Right lobe of liver (tissue), 6 donors: ENCODE data around the gene MAPK1. TPM values are rescaled to one million over a fixed set of nuclear protein-coding genes. Genes with fewer than 3 reads are reported as not detected.
"Not testable (repeated sequence)": the region's sequence is repeated elsewhere in the genome, so short reads cannot be mapped to it uniquely, and the experiment has no call there.

Experiments used
- ATAC-seq, 4 donors: fragments of 200-7000 bp; cut with Tn5 transposase; one replicate each; pipeline ENCODE4 v1.9.1; 2020; ENCODE audit warnings: mild to moderate bottlenecking in 4 of 4, moderate library complexity in 4 of 4
- DNase-seq, 3 donors: peaks; one replicate each; pipeline ENCODE4 v3.0.0-alpha.2; 2020
- H3K27ac ChIP-seq, 3 donors: fragments of 200-600 bp; one replicate each; pipeline ENCODE4 v1.8.0; 2022
- H3K27me3 ChIP-seq, 2 donors: fragments of 200-600 bp; one replicate each; pipeline ENCODE4 v1.8.0; 2022
- H3K36me3 ChIP-seq, 4 donors: fragments of 200-600 bp; sonication (generic) in 1 of 4; one replicate each; pipeline versions ENCODE4 v1.5.1 to v1.8.0; 2017 to 2022; ENCODE audit warnings: control low read depth in 1 of 4
- H3K4me1 ChIP-seq, 4 donors: fragments of 200-600 bp; sonication (generic) in 1 of 4; one replicate each; pipeline versions ENCODE4 v1.5.1 to v1.8.0; 2017 to 2022; ENCODE audit warnings: control low read depth in 1 of 4
- H3K4me3 ChIP-seq, 3 donors: fragments of 200-600 bp; one replicate each; pipeline ENCODE4 v1.8.0; 2022
- H3K9me3 ChIP-seq, 4 donors: fragments of 200-600 bp; sonication (generic) in 1 of 4; one replicate each; pipeline versions ENCODE4 v1.5.1 to v1.8.0; 2017 to 2022; ENCODE audit warnings: control low read depth in 1 of 4
- POLR2A ChIP-seq: fragments of 450-650 bp; IDR thresholded peaks from one replicate; pipeline ENCODE4 v1.6.1; 2017; ENCODE audit warnings: antibody characterized with exemption, mild to moderate bottlenecking
- WGBS: methylation state at CpG from one replicate; pipeline ENCODE4 v1.1.6; 2018; ENCODE audit warnings: low coverage, low lambda C conversion rate; ENCODE audit not compliant: insufficient coverage; ENCODE audit errors: missing lambda C conversion rate; 5-methylcytosine and 5-hydroxymethylcytosine counted together
- intact Hi-C, 2 donors: fragments of 100-400 bp; cut with DNase I; formaldehyde crosslinking; loops; one replicate each; pipeline versions ENCODE4 v1.11.2 to v1.14.1; 2022
- total RNA-seq, 6 experiments: library from RNA; depleted of rRNA in 2 of 6; stranded (reverse); fragments of >200 nt in 2 of 6; fragmentation: NEBNext Ultra II Directional in 3 of 6; extraction: Animal tissue kit (Norgen Biotek cat#: 25700) in 3 of 6; gene quantifications; one replicate each; pipeline versions ENCODE4 v1.1.0 to v1.2.4, GENCODE V29; 2016 to 2023
- TF ChIP-seq, protein P1 (sequence below), 4 donors: fragments of 200-600 bp in 3 of 4; fragments of 450-650 bp in 1 of 4; IDR thresholded peaks; one replicate each; pipeline versions ENCODE4 v1.5.1 to v1.8.0; 2016 to 2022; ENCODE audit warnings: antibody characterized with exemption in 4 of 4, mild to moderate bottlenecking in 2 of 4
- donor health status: DM: no; HTN: yes; CAD: no.
- donor health status: DM: no; HTN: no; CAD: no.
- donor health status: DM: no; HTN: no; CAD: no.
- donor health status: DM: no; HTN: yes; CAD: no.
- donor health status: DM: no; HTN: yes; CAD: no.

MAPK1 gene
- total RNA-seq, 6 experiments from 2014 or later, result 43.4 to 75.0 (median 59.5) TPM

DNA sequence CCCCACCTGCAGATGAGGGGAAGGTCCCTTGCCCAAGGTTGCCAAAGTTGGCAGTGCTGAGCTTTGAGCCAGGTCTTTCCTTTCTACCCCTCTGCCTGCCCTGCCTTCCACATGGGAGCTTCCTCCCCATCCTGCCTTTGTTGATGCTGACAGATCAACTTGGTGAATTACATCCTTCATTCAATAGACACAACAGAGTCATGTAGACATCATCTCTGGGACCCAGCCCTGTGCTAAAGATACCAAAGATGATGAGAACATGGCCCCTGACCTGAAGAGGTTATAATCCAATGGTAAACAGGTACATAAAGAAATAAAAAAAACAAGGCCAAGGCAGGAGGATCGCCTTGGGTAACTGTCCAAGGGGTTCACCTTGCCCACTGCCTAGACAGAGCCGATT is 42.4 kb upstream of the MAPK1 start:
- ATAC-seq, result no peak
- peak in 1 of 3 donors; percentile 25 for DNase-seq

DNA sequence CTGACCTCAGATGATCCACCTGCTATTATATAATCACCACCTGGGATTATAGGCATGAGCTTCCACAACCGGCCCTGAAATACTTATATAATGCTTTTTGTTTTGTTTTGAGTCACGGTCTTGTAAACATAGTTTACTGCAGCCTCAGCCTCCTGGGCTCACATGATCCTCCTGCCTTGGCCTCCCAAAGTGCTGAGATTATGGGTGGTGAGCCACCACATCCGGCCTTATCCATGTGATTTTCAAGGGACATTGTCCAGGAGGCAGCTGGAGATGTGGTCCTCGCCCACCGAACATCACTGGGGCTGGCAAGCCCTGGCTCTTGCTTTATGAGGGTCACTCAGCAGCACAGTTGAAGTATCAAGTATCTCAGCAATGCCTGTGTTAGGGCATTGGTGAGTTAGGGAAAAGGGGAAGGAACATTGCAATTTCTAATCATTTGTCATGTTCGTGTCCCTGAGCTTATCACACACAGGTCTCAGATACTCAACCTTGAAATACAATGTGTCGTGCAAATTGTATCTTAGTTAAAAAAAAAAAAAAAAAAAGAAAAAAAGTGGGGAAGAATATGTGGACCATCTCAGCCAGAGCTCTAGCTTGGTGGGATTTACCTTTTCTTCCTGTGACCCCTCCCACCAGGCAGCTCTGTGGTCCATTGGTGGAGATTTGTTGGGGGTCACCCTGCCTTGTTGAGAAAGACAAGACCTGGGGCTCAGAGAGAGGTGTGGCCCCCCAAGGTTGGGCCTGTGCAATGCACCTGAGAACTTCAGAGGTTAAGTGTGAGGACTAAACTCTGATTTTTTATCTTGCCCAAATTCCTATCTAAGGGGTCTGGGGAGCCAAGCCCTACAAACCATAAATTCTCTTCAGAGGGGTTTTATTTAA is 40.4 kb upstream of the MAPK1 start:
- 82% methylated on average over 5 of the region's 7 CpGs for WGBS
- intact Hi-C loops, result no loop called here
- Histone ChIP-seq H3K27me3 (no peaks in the 10 kb centered on the region), H3K9me3 (no peaks in the 10 kb centered on the region), H3K36me3 (no peaks in the 10 kb centered on the region), H3K27ac (no peak overlapping the region), H3K4me1 (no peaks in the 10 kb centered on the region), H3K4me3 (no peak overlapping the region)
- TF ChIP-seq, protein P1, sequence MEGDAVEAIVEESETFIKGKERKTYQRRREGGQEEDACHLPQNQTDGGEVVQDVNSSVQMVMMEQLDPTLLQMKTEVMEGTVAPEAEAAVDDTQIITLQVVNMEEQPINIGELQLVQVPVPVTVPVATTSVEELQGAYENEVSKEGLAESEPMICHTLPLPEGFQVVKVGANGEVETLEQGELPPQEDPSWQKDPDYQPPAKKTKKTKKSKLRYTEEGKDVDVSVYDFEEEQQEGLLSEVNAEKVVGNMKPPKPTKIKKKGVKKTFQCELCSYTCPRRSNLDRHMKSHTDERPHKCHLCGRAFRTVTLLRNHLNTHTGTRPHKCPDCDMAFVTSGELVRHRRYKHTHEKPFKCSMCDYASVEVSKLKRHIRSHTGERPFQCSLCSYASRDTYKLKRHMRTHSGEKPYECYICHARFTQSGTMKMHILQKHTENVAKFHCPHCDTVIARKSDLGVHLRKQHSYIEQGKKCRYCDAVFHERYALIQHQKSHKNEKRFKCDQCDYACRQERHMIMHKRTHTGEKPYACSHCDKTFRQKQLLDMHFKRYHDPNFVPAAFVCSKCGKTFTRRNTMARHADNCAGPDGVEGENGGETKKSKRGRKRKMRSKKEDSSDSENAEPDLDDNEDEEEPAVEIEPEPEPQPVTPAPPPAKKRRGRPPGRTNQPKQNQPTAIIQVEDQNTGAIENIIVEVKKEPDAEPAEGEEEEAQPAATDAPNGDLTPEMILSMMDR (IDR thresholded peaks at IDR 0.05), result no peak
- TF ChIP-seq POLR2A, result no peak
- ATAC-seq, result no peak
- peak in 1 of 3 donors; percentile 21 for DNase-seq

More for the DNA sequence above, 42.4 kb upstream of the MAPK1 start:
- no peaks in the 10 kb centered on the region for H3K36me3 ChIP-seq
- H3K27me3 ChIP-seq, result no peaks in the 10 kb centered on the region
- WGBS, result 100% methylated on average over 2 of the region's 2 CpGs
- no peaks in the 10 kb centered on the region for H3K9me3 ChIP-seq
- no peak for TF ChIP-seq POLR2A
- TF ChIP-seq, protein P1 (IDR thresholded peaks at IDR 0.05), result no peak
- intact Hi-C loops, result no loop called here
- H3K4me1 ChIP-seq, result no peaks in the 10 kb centered on the region
- no peak overlapping the region for H3K4me3 ChIP-seq
- H3K27ac ChIP-seq, result no peak overlapping the region

DNA sequence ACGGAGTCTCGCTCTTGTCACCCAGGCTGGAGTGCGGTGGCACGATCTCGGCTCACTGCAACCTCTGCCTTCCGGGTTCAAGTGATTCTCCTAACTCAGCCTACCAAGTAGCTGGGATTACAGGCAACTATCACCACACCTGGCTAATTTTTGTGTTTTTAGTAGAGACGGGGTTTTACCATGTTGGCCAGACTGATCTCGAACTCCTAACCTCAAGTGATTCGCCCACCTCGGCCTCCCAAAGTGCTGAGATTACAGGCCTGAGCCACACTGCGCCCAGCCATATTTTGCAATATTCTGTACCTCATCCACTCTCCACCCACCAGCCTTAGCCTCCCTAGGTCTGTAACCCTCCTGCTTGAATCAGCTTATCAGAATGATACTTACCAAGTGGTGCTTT is 37.8 kb upstream of the MAPK1 start:
- H3K9me3 ChIP-seq, intact Hi-C loops, H3K4me3 ChIP-seq, H3K36me3 ChIP-seq, H3K27ac ChIP-seq, H3K27me3 ChIP-seq, H3K4me1 ChIP-seq, ATAC-seq, DNase-seq: not testable (repeated sequence)
- 93% methylated on average over 5 of the region's 11 CpGs for WGBS

DNA sequence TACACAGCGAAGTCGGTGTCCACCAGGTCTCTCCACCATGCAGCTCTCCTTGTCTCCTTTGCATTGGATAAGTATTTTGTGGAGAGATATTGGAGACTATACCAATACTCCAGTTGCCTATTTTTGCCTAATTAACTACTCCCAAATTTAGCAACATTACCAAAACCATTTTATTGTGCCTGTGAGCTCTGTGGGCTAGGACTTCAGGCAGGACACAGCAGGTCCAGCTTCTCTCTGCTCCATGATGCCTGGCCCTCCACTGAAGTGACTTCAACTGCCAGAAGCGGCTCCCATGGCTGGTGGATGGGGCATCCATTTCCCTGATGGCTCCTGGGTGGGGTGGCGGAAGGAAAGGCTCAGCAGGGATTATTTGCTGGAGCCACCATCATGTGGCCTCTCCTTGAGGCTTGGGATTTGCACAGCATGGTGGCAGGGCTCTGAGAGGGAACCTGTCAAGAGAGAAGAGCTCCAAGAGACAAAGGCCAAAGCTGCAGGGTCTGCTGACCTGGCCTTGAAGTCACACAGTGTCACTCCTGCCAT is 36.9 kb upstream of the MAPK1 start:
- no peak overlapping the region for H3K4me3 ChIP-seq
- no peaks in the 10 kb centered on the region for H3K9me3 ChIP-seq
- 94% methylated on average over 3 of the region's 4 CpGs for WGBS
- no peaks in the 10 kb centered on the region for H3K36me3 ChIP-seq
- H3K27me3 ChIP-seq, result no peaks in the 10 kb centered on the region
- intact Hi-C loops, result no loop called here
- no peak overlapping the region for H3K27ac ChIP-seq
- H3K4me1 ChIP-seq, result no peaks in the 10 kb centered on the region
- TF ChIP-seq, protein P1 (IDR thresholded peaks at IDR 0.05), result no peak
- TF ChIP-seq POLR2A, result no peak
- peak in 1 of 3 donors; percentile 24 for DNase-seq
- ATAC-seq, result no peak

DNA sequence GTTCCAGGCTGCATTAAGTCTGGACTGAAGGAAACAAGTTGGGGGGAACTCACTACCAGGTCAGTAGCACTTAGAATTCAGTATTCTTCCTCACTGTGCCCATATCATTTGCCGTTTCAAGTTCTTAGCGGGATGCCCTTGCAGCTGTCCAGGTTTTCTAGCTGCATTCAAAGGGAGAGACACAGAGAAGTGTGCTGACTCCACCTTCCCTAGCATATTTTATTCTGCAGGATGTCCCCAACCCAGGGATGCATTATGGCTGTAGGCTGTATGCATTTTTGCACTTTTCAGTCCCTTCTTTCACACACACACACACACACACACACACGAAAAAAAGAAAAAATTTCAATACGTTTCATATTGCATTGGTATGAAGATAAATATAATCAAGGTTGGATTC is 35.8 kb upstream of the MAPK1 start:
- intact Hi-C loops, result no loop called here

More for the DNA sequence above, 35.8 kb upstream of the MAPK1 start:
- Histone ChIP-seq H3K4me1 (no peaks in the 10 kb centered on the region), H3K27me3 (no peaks in the 10 kb centered on the region), H3K27ac (no peak overlapping the region), H3K9me3 (no peaks in the 10 kb centered on the region), H3K4me3 (no peak overlapping the region), H3K36me3 (no peaks in the 10 kb centered on the region)
- no peak for ATAC-seq
- WGBS, result 67% methylated on average over 4 of the region's 4 CpGs
- TF ChIP-seq, protein P1 (IDR thresholded peaks at IDR 0.05), result no peak
- no peak for TF ChIP-seq POLR2A
- no peak for DNase-seq
